H1 (cell line): ENCODE results near the gene FOXA3. TPM values are rescaled to one million over a fixed set of nuclear protein-coding genes. Genes with fewer than 3 reads are reported as not detected.

Experiments
- CTCF ChIA-PET: fragments of 300-600 bp; sonication (Branson Sonifier 250); formaldehyde crosslinking; loops from one replicate; lab custom pipeline; 2021; ENCODE audit not compliant: partially characterized antibody; lab: Charles Lee
- POLR2A ChIA-PET: fragments of 300-600 bp; sonication (Branson Sonifier 250); formaldehyde crosslinking; loops from one replicate; lab custom pipeline; 2021; ENCODE audit warnings: inconsistent platforms; ENCODE audit not compliant: partially characterized antibody; lab: Charles Lee
- DNase-seq, 2 experiments: peaks; one replicate each; pipeline versions ENCODE4 v3.0.0 to v3.0.0-alpha.2; 2010 to 2022; ENCODE audit warnings: low spot score in 2 of 2, low read depth in 1 of 2, mixed read lengths in 1 of 2
- FAIRE-seq: peaks from 2 replicates; lab custom pipeline; 2011; peaks lifted over from hg19 to GRCh38; lab: Jason Lieb, UNC
- H2AFZ ChIP-seq: 2 replicates; pipeline ENCODE4 v1.8.1; 2012; ENCODE audit warnings: low read length, inconsistent platforms
- H2AK5ac ChIP-seq: 2 replicates; pipeline ENCODE4 v1.6.1; 2013; ENCODE audit warnings: low read depth, low read length
- H2BK120ac ChIP-seq: replicated peaks from 2 replicates; pipeline ENCODE3; 2013; ENCODE audit warnings: low read depth, low read length, inconsistent platforms
- H2BK12ac ChIP-seq: 2 replicates; pipeline ENCODE4 v1.6.1; 2013; ENCODE audit warnings: low read depth, low read length
- H2BK15ac ChIP-seq: 2 replicates; pipeline ENCODE4 v1.6.1; 2013; ENCODE audit warnings: low read length
- H2BK20ac ChIP-seq: 2 replicates; pipeline ENCODE4 v1.6.1; 2013; ENCODE audit warnings: low read length
- H2BK5ac ChIP-seq: 2 replicates; pipeline ENCODE4 v1.6.1; 2013; ENCODE audit warnings: low read depth, low read length
- H3K14ac ChIP-seq: 2 replicates; pipeline ENCODE4 v1.6.1; 2013; ENCODE audit warnings: inconsistent platforms; ENCODE audit not compliant: insufficient read length
- H3K18ac ChIP-seq: 2 replicates; pipeline ENCODE4 v1.6.1; 2013; ENCODE audit warnings: low read length; ENCODE audit errors: extremely low read depth
- H3K23ac ChIP-seq: 2 replicates; pipeline ENCODE4 v1.6.1; 2013; ENCODE audit warnings: inconsistent platforms; ENCODE audit not compliant: insufficient read length
- H3K23me2 ChIP-seq: 2 replicates; pipeline ENCODE4 v1.6.1; 2013; ENCODE audit warnings: low read depth, low read length
- H3K27ac ChIP-seq: 2 replicates; pipeline ENCODE4 v1.6.1; 2011; ENCODE audit warnings: low read depth, low read length, inconsistent platforms
- H3K27me3 ChIP-seq, 4 experiments: replicated peaks in 1 of 4; 1 replicate in 1 of 4; 2 replicates in 3 of 4; pipeline versions ENCODE4 v1.6.1 to v1.8.1; 2011 to 2013; ENCODE audit warnings: low read length in 3 of 4, mild to moderate bottlenecking in 3 of 4, inconsistent platforms in 2 of 4, mixed read lengths in 2 of 4, moderate library complexity in 1 of 4; ENCODE audit not compliant: control insufficient read depth in 3 of 4, insufficient read depth in 3 of 4; ENCODE audit errors: extremely low read depth in 1 of 4
- H3K36me3 ChIP-seq, 4 experiments: 2 replicates each; pipeline versions ENCODE4 v1.6.1 to v1.8.1; 2011 to 2013; ENCODE audit warnings: mild to moderate bottlenecking in 4 of 4, low read length in 3 of 4, moderate library complexity in 2 of 4, control low read depth in 1 of 4, inconsistent platforms in 1 of 4; ENCODE audit not compliant: insufficient read depth in 4 of 4, control insufficient read depth in 2 of 4
- H3K4ac ChIP-seq: replicated peaks from 2 replicates; pipeline ENCODE3; 2013; ENCODE audit warnings: low read length, low read depth, mixed read lengths, inconsistent platforms; ENCODE audit not compliant: insufficient read length
- H3K4me1 ChIP-seq, 4 experiments: replicated peaks in 1 of 4; 1 replicate in 1 of 4; 2 replicates in 3 of 4; pipeline versions ENCODE4 v1.6.1 to v1.8.1; 2011 to 2013; ENCODE audit warnings: low read length in 3 of 4, inconsistent platforms in 2 of 4, mixed read lengths in 1 of 4; ENCODE audit not compliant: insufficient read depth in 4 of 4, control insufficient read depth in 3 of 4
- H3K4me2 ChIP-seq, 2 experiments: 2 replicates each; pipeline versions ENCODE4 v1.6.1 to v1.8.1; 2011 to 2013; ENCODE audit warnings: low read depth in 2 of 2, low read length in 2 of 2, control low read depth in 1 of 2, inconsistent platforms in 1 of 2, mild to moderate bottlenecking in 1 of 2; ENCODE audit not compliant: insufficient read depth in 1 of 2
- H3K4me3 ChIP-seq, 4 experiments: fragments of 200-600, 300-600 bp in 1 of 4; sonication (generic), shearing (Covaris generic), sonication (Bioruptor Twin) in 1 of 4; 2 replicates each; pipeline versions ENCODE4 v1.5.1 to v1.8.1; 2011 to 2016; ENCODE audit warnings: low read length in 4 of 4, low read depth in 3 of 4, control low read depth in 2 of 4, inconsistent platforms in 2 of 4, mild to moderate bottlenecking in 2 of 4, mixed read lengths in 1 of 4, moderate library complexity in 1 of 4; ENCODE audit not compliant: insufficient read depth in 2 of 4; ENCODE audit errors: extremely low read depth in 1 of 4
- H3K56ac ChIP-seq: replicated peaks from 2 replicates; pipeline ENCODE3; 2013; ENCODE audit warnings: low read depth, mild to moderate bottlenecking, mixed read lengths, low read length, inconsistent platforms; ENCODE audit not compliant: insufficient read length
- H3K79me1 ChIP-seq: 2 replicates; pipeline ENCODE4 v1.6.1; 2013; ENCODE audit warnings: low read depth, low read length, control low read depth
- H3K79me2 ChIP-seq, 2 experiments: 2 replicates each; pipeline versions ENCODE4 v1.6.1 to v1.8.1; 2012 to 2013; ENCODE audit warnings: low read length in 2 of 2, mild to moderate bottlenecking in 2 of 2, inconsistent platforms in 1 of 2; ENCODE audit not compliant: insufficient read depth in 2 of 2, control insufficient read depth in 1 of 2
- H3K9ac ChIP-seq, 4 experiments: replicated peaks in 1 of 4; 1 replicate in 1 of 4; 2 replicates in 3 of 4; pipeline versions ENCODE4 v1.6.1 to v1.8.1; 2011 to 2013; ENCODE audit warnings: low read depth in 3 of 4, low read length in 3 of 4, control low read depth in 2 of 4, mild to moderate bottlenecking in 2 of 4, moderate library complexity in 2 of 4, inconsistent platforms in 1 of 4; ENCODE audit errors: extremely low read depth in 1 of 4
- H3K9me3 ChIP-seq, 2 experiments: 2 replicates each; pipeline versions ENCODE4 v1.6.1 to v1.8.1; 2012 to 2013; ENCODE audit warnings: mild to moderate bottlenecking in 2 of 2, moderate library complexity in 2 of 2, control low read depth in 1 of 2, inconsistent platforms in 1 of 2, low read depth in 1 of 2, low read length in 1 of 2, mixed read lengths in 1 of 2; ENCODE audit not compliant: insufficient read depth in 2 of 2
- H4K20me1 ChIP-seq, 2 experiments: replicated peaks in 1 of 2; 2 replicates each; pipeline versions ENCODE3 to v1.8.1; 2011 to 2013; ENCODE audit warnings: inconsistent platforms in 2 of 2, low read length in 2 of 2, mild to moderate bottlenecking in 1 of 2; ENCODE audit not compliant: insufficient read depth in 2 of 2, control insufficient read depth in 1 of 2
- H4K5ac ChIP-seq: 2 replicates; pipeline ENCODE4 v1.6.1; 2013; ENCODE audit warnings: low read length, low read depth, mixed read lengths, inconsistent platforms; ENCODE audit not compliant: insufficient read length
- H4K8ac ChIP-seq: 2 replicates; pipeline ENCODE4 v1.8.0; 2013; ENCODE audit warnings: mild to moderate bottlenecking, moderate library complexity, low read length, inconsistent platforms; ENCODE audit not compliant: insufficient read depth; ENCODE audit errors: extremely low read depth
- H4K91ac ChIP-seq: replicated peaks from 2 replicates; pipeline ENCODE3; 2013; ENCODE audit warnings: low read length, mixed read lengths, inconsistent platforms; ENCODE audit not compliant: insufficient read length
- ATF3 ChIP-seq: IDR thresholded peaks from 2 replicates; pipeline ENCODE4 v1.6.1; 2011; ENCODE audit warnings: low read depth, mild to moderate bottlenecking, low read length; ENCODE audit not compliant: insufficient read depth
- E2F6 ChIP-seq: IDR thresholded peaks from 2 replicates; pipeline ENCODE4 v1.6.1; 2012; ENCODE audit warnings: inconsistent platforms
- EGR1 ChIP-seq: IDR thresholded peaks from 2 replicates; pipeline ENCODE4 v1.6.1; 2011; ENCODE audit warnings: low read depth, low read length, borderline replicate concordance
- GABPA ChIP-seq: IDR thresholded peaks from 2 replicates; pipeline ENCODE4 v1.6.1; 2011; ENCODE audit warnings: mild to moderate bottlenecking, low read length, moderate library complexity, borderline replicate concordance; ENCODE audit not compliant: insufficient read depth
- JUN ChIP-seq: IDR thresholded peaks from 2 replicates; pipeline ENCODE4 v1.6.1; 2011; ENCODE audit warnings: low read depth, mild to moderate bottlenecking, improper control_type of control experiment, low read length
- KDM4A ChIP-seq: IDR thresholded peaks from one replicate; pipeline ENCODE4 v1.7.1; 2012; ENCODE audit warnings: low read depth, mild to moderate bottlenecking, moderate library complexity, low read length, inconsistent platforms; ENCODE audit not compliant: severe bottlenecking
- SP1 ChIP-seq: IDR thresholded peaks from 2 replicates; pipeline ENCODE4 v1.6.1; 2011; ENCODE audit warnings: low read depth, low read length
- SRF ChIP-seq: IDR thresholded peaks from 2 replicates; pipeline ENCODE4 v1.6.1; 2011; ENCODE audit warnings: mild to moderate bottlenecking, low read depth, low read length, moderate library complexity
- SUZ12 ChIP-seq: fragments of 200-600 bp; sonication (generic); IDR thresholded peaks from 2 replicates; pipeline ENCODE4 v1.6.1; 2012; ENCODE audit warnings: mild to moderate bottlenecking, inconsistent platforms, low read length, moderate library complexity, mixed read lengths
- WGBS, 2 experiments: shearing (Covaris generic) in 1 of 2; methylation state at CpG; one replicate each; pipeline versions ENCODE4 v1.1.6 to v1.1.7; 2013 to 2015; ENCODE audit warnings: low lambda C conversion rate in 2 of 2, mixed read lengths in 2 of 2, inconsistent platforms in 1 of 2, low coverage in 1 of 2, missing lambda C conversion rate in 1 of 2; ENCODE audit not compliant: insufficient replicate concordance in 2 of 2, insufficient coverage in 1 of 2, insufficient read length in 1 of 2; ENCODE audit errors: extremely low coverage in 1 of 2, missing lambda C conversion rate in 1 of 2; 5-methylcytosine and 5-hydroxymethylcytosine counted together
- polyA plus RNA-seq, 7 experiments: library from polyadenylated mRNA; depleted of rRNA in 3 of 7; stranded (reverse) in 5 of 7; unstranded in 2 of 7; fragments of >200 nt in 5 of 7; fragments of 200-250 nt in 2 of 7; gene quantifications; 1 replicate in 5 of 7; 2 replicates in 1 of 7; 4 replicates in 1 of 7; pipeline versions ENCODE4 v1.2.1 to v1.2.3, GENCODE V29; 2011 to 2013; ENCODE audit warnings: missing spikeins in 2 of 7, mixed read lengths in 2 of 7
- total RNA-seq: library from RNA; stranded (reverse); fragmentation: NEBNext Ultra II Directional; extraction: Animal tissue kit (Norgen Biotek cat#: 25700); gene quantifications from 2 replicates; pipeline ENCODE4 v1.2.1, GENCODE V29; 2021

Gene FOXA3
- total and polyA plus RNA-seq, 2 of the 8 experiments (the other 6 are each of a cell fraction or from before 2014, with no cell fraction given) = 20.2 to 49.1 TPM

GRCh38 chr19:45901912-45902650 is 38.0 kb downstream of the FOXA3 start, which contains the start of gene MYPOP:
Gene MYPOP, minus strand, starts transcription at chr19:45902613. Its CDS starts 840 bp downstream, at chr19:45901773.
- Histone ChIP-seq H3K9me3 (no peaks in the 10 kb centered on the region), H3K56ac (peak within 1 kb of the TSS; percentile 74), H2BK15ac (peak within 1 kb of the TSS; percentile 61; the same call in 1 of the 2 replicates), H3K36me3 (peaks cover 0 to 8% (median 2%) of the 10 kb centered on the region in 4 experiments; a peak in 3 of 8 replicates), H2BK20ac (no peak within 1 kb of the TSS), H2AFZ (peak within 1 kb of the TSS; percentile 78; the same call in 1 of the 2 replicates), H3K4me2 (peak within 1 kb of the TSS; percentile 88 to 95), H4K20me1 (peaks cover 2 to 10% of the 10 kb centered on the region in 2 experiments), H3K4ac (no peak within 1 kb of the TSS), H2AK5ac (no peak within 1 kb of the TSS), H3K79me1 (peaks cover 3% of the 10 kb centered on the region; the same call in 1 of the 2 replicates), H3K18ac (peak within 1 kb of the TSS; percentile 73), H4K5ac (peak within 1 kb of the TSS; percentile 80), H4K91ac (peak within 1 kb of the TSS; percentile 96), H3K4me1 (peaks cover 0 to 2% (median under 1%) of the 10 kb centered on the region in 4 experiments; a peak in 3 of 7 replicates), H3K27ac (peak within 1 kb of the TSS; percentile 43; the same call in 1 of the 2 replicates), H3K9ac (peak within 1 kb of the TSS in 3 of 4 experiments; percentile 29 to 44 (median 35); a peak in 4 of 7 replicates), H3K14ac (no peak within 1 kb of the TSS), H4K8ac (peak within 1 kb of the TSS; percentile 89; the same call in 1 of the 2 replicates), H3K23ac (no peak within 1 kb of the TSS), H3K27me3 (peaks cover 0 to 16% (median 11%) of the 10 kb centered on the region in 4 experiments; a peak in 6 of 7 replicates), H3K23me2 (peaks cover 22% of the 10 kb centered on the region; the same call in 1 of the 2 replicates), H2BK12ac (peak within 1 kb of the TSS; percentile 68; the same call in 1 of the 2 replicates), H3K4me3 (peak within 1 kb of the TSS; percentile 70 to 77 (median 75)), H2BK120ac (no peak within 1 kb of the TSS), H2BK5ac (peak within 1 kb of the TSS; percentile 12; the same call in 1 of the 2 replicates), H3K79me2 (no peaks in the 10 kb centered on the region)
- POLR2A ChIA-PET = interaction anchor here (0.6 to 3.4 kb wide), 14 partner anchors 10 to 807 kb away, joined by 3 to 21 read pairs (median 4); partner anchors contain the start of genes FOXA3, IRF2BP1, NANOS2 and SYMPK
- no peak for DNase-seq
- FAIRE-seq = no peak
- WGBS, 2 experiments = 1% methylated on average over 27 of the region's 47 CpGs; no CpG with 5 or more reads in 1 of the 2 experiments
- CTCF ChIA-PET = interaction anchor here (0.6 to 3.3 kb wide), 14 partner anchors 10 to 344 kb away, joined by 3 to 19 read pairs (median 6); partner anchors contain the start of genes IRF2BP1 and NANOS2
- TF ChIP-seq SUZ12 = no peak
- no peak for TF ChIP-seq JUN
- TF ChIP-seq E2F6 = peak; percentile 5; the same call in 1 of the 2 replicates
- TF ChIP-seq SRF = no peak
- no peak for TF ChIP-seq ATF3
- peak; percentile 6 for TF ChIP-seq KDM4A
- TF ChIP-seq SP1 = no peak
- TF ChIP-seq EGR1 = 0 out of 2 replicates have a peak, but pooled peaks have one; percentile 29
- TF ChIP-seq GABPA = no peak
